Fibroblast of the conjunctiva (primary cell): ENCODE measurements around the gene ABLIM3.
"Not testable (repeated sequence)": the region's sequence is repeated elsewhere in the genome, so short reads cannot be mapped to it uniquely, and the experiment has no call there.

Experiments used
- DNase-seq: peaks from one replicate; pipeline ENCODE4 v3.0.0-alpha.2; 2010; ENCODE audit warnings: low read depth

ABLIM3 gene

DNA sequence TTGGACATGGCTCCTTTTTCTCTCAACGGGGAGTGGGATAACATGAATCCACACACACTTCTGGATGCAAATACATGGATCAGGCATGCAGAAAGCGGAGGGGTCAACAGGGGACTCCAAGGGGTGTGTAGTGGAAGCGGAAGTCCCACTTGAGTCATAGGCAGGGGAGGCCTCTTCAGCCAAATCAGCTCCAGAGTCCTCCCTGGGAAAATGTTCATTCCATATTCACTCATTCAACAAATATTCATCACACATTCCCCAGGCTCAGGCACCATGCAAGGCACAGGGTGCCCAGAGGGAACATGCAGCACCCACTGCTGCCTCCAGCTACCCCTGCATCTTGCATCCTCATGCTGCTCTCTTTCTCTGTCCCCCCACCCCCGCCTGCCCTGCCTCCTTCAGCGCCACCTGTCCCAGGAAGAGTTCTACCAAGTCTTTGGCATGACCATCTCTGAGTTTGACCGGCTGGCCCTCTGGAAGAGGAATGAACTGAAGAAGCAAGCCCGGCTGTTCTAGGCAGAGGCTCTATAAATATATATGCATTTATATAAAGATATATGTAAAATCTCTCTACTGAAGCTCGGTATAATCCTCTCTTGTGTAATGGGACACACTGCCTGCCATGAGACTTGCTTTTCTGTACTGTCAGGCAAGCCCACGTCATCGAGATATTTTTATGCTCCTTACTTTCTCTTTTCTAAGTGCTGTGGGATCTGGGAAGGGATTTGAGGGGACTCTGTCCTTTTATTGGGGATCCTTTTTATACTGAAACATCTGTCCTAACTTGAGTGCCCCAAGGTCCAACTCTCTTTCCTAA lies 116.8 kb downstream of the ABLIM3 start:
- no peak for DNase-seq

- DNase-seq, result no peak
Measured at GRCh38 chr5:149260761-149261160, 119.5 kb downstream of the ABLIM3 start.

GRCh38 chr5:149261246-149261645 lies 120.0 kb downstream of the ABLIM3 start:
- no peak for DNase-seq

- no peak for DNase-seq
Measured at GRCh38 chr5:149262315-149262714, 121.0 kb downstream of the ABLIM3 start.

GRCh38 chr5:149264439-149265067 lies 123.3 kb downstream of the ABLIM3 start:
- DNase-seq, result no peak

DNA sequence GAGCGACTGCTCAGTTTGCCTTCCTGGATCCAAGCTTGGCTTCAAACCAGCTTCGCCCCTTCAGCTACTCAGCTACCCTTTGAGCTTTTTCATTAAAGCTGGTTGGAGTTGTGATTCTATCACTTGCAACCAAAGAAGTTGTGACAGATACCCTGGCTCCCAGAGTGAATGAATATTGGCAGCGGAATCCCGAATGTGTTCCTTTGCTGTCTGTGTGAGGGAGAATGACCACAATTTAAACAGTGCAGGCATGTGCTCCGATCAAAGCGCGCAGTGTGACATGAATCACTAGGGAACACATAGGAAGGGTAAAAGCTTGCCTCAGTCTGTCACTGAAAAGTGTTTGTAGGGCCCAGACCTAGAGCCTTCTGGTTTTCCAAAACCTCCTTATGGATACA lies 123.8 kb downstream of the ABLIM3 start:
- no peak for DNase-seq

- peak; percentile 45 for DNase-seq
Measured at GRCh38 chr5:149265597-149265996, 124.3 kb downstream of the ABLIM3 start.

DNA sequence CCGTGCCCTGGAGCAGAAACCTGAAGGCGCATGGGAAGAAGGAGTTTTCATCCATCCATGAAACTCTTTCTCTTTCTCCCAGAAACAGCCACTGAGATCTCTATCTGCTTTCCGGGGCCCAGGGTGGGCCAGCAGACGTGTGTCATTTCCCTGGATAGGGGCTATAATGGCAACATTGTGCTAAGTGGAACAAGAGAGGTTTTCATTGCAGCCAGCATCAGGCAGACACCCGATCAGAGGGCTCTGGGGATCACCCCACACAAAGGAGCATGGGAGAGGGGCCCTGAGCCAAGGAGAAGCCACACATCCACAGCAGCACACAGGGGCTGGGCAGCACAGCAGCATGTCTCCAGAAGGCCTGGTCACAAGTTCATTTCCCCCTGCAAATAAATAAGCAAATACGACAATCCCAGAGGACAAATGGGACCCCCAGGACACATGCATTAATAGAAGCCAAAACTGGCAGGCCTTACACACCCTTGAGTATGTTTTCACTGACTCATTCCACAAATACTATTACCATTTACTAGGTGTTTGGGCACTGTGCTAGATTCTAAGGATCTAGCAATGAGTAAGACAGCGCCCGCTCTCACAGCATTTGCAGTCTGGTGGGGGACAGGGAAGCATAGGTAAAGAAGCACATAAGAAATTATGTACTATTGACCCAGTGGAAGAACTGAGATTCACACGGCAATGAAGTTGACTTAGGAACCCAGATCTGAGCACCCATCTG lies 126.1 kb downstream of the ABLIM3 start:
- no peak for DNase-seq

DNA sequence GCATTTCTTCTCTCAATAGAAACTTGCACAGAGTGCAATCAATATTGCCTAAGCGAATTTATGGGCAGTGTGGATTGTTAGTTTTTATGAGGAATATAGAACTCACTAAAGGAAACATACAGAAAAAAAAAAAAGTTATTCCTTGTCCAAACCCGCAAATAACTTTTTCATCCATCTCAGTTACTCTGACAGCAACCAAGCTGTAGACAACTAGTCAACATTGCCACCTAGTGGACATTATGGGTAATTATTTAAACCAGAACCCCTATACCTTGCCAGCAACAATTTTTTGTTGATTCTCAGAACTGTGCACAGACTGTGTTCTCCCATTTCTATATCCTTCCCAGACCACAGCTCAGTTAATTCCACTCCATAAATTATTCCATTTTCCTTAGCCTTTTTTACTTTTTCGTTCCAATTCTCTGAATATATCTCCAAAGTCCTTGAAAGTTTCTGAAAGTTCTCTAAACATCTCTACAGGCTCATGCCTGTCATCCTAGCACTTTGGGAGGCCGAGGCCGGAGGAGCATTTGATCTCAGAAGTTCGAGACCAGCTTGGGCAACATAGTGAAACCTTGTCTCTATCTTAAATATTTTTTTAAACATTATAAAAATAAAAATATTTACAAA lies 127.8 kb downstream of the ABLIM3 start:
- DNase-seq, result peak; percentile 49

GRCh38 chr5:149271195-149271715 lies 130.0 kb downstream of the ABLIM3 start:
- no peak for DNase-seq

DNA sequence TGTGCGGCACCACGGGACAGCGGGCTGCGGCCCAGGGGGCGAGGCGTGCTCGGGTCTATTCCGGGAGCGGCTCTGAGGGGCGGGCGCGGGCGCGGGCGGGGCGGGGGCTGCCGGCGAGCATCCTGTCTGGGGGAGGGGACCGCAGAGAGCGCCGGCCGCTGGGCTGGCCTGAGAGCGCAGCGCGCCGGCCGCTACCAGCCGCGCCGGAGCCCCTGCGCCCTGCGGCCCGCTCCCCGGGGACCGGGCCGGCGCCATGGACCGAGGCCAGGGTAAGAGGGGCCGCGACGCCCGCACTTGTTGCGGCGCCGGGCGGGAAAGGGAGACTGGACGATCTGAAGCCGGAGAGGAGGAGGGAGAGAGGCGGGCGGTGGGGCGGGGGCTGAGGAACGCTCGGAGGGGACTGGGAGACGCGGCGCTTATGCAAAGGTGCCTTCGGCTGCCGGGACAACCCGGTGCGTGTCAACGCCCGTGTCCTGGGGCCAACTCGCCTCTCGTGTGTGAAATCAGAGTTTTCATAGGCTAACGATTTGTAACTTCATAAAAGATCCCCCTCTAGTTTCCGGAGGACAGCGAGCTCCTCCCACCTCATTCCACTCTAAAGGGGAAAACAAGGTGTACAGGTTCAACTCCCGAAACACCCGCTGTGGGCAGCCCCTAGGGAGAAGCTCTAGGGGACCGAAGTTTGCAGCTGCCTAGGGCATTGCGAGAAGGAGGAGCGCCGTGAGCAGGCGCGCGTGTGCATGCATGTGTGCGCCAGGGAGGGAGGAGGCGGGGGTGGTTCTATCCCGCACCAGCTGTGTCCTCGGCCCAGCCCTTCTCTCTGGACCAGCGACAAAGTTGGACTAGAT lies 130.6 kb downstream of the ABLIM3 start, which contains the start of gene AFAP1L1:
Gene AFAP1L1, plus strand, starts transcription at position 144 of the 848 bp plus-strand sequence. Its CDS starts 110 bp downstream, at position 254.
- DNase-seq, result peak; percentile 24

DNA sequence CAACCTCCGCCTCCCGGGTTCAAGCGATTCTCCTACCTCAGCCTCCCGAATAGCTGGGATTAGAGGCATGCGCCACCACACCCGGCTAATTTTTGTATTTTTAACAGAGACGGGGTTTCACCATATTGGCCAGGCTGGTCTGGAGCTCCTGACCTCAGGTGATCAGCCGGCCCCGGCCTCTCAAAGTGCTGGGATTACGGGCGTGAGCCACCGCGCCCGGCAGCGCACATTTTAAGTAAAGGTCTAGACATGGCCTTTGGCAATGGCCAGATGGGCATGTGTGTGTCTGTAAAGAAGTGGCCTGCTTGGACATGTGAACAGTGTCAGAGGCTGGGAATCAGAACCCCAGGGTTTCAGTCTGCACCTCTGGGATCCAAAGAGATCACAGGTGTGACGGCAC lies 131.5 kb downstream of the ABLIM3 start:
- not testable (repeated sequence) for DNase-seq

- DNase-seq, result no peak
Measured at GRCh38 chr5:149273237-149273636, 131.9 kb downstream of the ABLIM3 start.

- no peak for DNase-seq
Measured at GRCh38 chr5:149273950-149274349, 132.7 kb downstream of the ABLIM3 start.

DNA sequence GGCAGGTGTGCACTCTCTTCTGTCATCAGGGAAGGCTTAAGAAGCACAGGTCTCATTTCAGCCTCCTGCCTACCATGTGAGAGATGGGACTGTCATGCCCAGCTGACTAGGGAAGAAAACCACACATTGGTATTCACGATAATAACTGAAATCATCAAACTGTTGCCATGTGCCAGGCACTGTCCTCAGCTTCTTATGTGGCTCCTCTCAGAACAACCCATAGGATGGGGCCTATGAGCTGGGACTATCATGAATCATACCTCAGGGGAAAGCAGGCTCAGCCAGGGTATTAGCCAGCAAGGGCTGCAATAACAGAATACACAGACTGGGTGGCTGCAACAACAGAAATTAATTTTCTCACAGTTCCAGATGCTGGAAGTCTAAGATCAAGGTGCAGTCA lies 133.6 kb downstream of the ABLIM3 start:
- DNase-seq, result no peak

DNA sequence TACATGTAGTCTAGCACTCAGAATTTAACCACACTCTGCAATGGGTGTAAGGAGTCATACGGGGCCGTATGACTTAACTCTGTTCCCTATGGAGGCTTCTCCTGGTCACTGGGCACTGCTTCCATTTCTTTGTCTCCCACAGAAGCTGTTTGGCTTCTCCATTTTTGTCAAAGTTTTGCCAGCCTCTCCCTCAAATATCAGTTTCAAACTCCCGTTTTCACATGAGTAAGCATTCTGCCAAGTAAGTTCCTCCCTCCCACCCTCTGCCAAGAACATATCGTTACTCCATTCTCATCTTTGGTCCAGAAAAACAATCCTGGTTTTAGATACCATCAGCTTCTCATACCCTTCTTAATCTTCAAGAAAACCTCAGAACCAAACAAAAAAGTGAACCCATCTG lies 136.5 kb downstream of the ABLIM3 start:
- DNase-seq, result peak; percentile 48

GRCh38 chr5:149278451-149279210 lies 137.3 kb downstream of the ABLIM3 start:
- no peak for DNase-seq

DNA sequence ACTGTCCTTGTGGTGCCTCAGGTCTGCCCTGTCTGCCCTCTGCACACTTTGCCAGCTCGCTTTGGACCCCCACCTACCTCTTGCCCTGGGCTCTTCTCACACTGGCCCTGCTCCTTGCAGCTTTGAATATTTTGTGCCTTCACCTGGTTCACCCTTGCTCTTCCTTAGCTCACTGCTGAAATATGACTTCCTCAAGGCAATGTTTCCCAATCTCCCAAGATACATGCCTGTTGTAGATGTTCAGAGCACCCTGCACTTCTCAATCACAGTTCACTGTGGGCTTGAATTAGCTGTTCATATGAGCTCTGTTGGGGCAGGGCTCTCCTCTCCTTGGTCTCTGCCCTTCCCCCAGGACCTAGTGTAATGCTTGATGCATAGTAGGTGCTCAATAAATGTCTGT lies 138.4 kb downstream of the ABLIM3 start:
- DNase-seq, result no peak

GRCh38 chr5:149280124-149280523 lies 138.8 kb downstream of the ABLIM3 start:
- DNase-seq, result no peak

GRCh38 chr5:149280802-149281201 lies 139.5 kb downstream of the ABLIM3 start:
- no peak for DNase-seq
